Neural progenitor cell (in vitro differentiated cells): ENCODE measurements around the gene PRKCD. TPM values are rescaled to one million over a fixed set of nuclear protein-coding genes. Genes with fewer than 3 reads are reported as not detected.

Experiments
- DNase-seq: peaks from one replicate; pipeline ENCODE4 v3.0.0-alpha.2; 2016; ENCODE audit warnings: low spot score
- H2AFZ ChIP-seq: fragments of 200-600 bp; sonication (generic); replicated peaks from 2 replicates; pipeline ENCODE4 v1.6.1; 2016; ENCODE audit warnings: antibody characterized with exemption
- H3F3A ChIP-seq: fragments of 200-600 bp; sonication (generic); 2 replicates; pipeline ENCODE4 v1.6.1; 2016; ENCODE audit warnings: antibody characterized with exemption, low read depth
- H3K27ac ChIP-seq: fragments of 200-600 bp; sonication (generic); 2 replicates; pipeline ENCODE4 v1.5.1; 2016; ENCODE audit warnings: mild to moderate bottlenecking
- H3K27me3 ChIP-seq: fragments of 200-600 bp; sonication (generic); 2 replicates; pipeline ENCODE4 v1.6.1; 2016; ENCODE audit warnings: mild to moderate bottlenecking, moderate library complexity
- H3K36me3 ChIP-seq: fragments of 200-600 bp; sonication (generic); 2 replicates; pipeline ENCODE4 v1.5.1; 2016
- H3K4me1 ChIP-seq: fragments of 200-600 bp; sonication (generic); 2 replicates; pipeline ENCODE4 v1.6.1; 2016; ENCODE audit warnings: mixed run types
- H3K4me2 ChIP-seq: fragments of 200-600 bp; sonication (generic); 2 replicates; pipeline ENCODE4 v1.6.1; 2016
- H3K4me3 ChIP-seq: fragments of 200-600 bp; sonication (generic); 2 replicates; pipeline ENCODE4 v1.5.1; 2016
- H3K79me2 ChIP-seq: fragments of 200-600 bp; sonication (generic); 2 replicates; pipeline ENCODE4 v1.6.1; 2016; ENCODE audit warnings: low read depth
- H3K9ac ChIP-seq: fragments of 200-600 bp; sonication (generic); 2 replicates; pipeline ENCODE4 v1.6.1; 2016
- H3K9me3 ChIP-seq: fragments of 200-600 bp; sonication (generic); 2 replicates; pipeline ENCODE4 v1.5.1; 2016; ENCODE audit warnings: low read depth
- H4K20me1 ChIP-seq: fragments of 200-600 bp; sonication (generic); 2 replicates; pipeline ENCODE4 v1.6.1; 2016; ENCODE audit warnings: low read depth
- H3K27ac Mint-ChIP-seq: 3 replicates; pipeline ENCODE4 v1.8.0; 2021; ENCODE audit warnings: mixed read lengths
- H3K27me3 Mint-ChIP-seq: 2 replicates; pipeline ENCODE4 v1.8.0; 2022; ENCODE audit warnings: low read depth, mild to moderate bottlenecking, inconsistent platforms, moderate library complexity, mixed read lengths; ENCODE audit not compliant: insufficient read depth
- H3K36me3 Mint-ChIP-seq: 3 replicates; pipeline ENCODE4 v1.8.0; 2021; ENCODE audit warnings: mixed read lengths
- H3K4me1 Mint-ChIP-seq: 3 replicates; pipeline ENCODE4 v1.8.0; 2021; ENCODE audit warnings: mixed read lengths
- H3K4me3 Mint-ChIP-seq: 3 replicates; pipeline ENCODE4 v1.8.0; 2021; ENCODE audit warnings: mild to moderate bottlenecking, moderate library complexity, mixed read lengths
- H3K9me3 Mint-ChIP-seq: 3 replicates; pipeline ENCODE4 v1.8.0; 2020; ENCODE audit warnings: mixed read lengths
- CTCF ChIP-seq: fragments of 200-600 bp; sonication (generic); IDR thresholded peaks from 2 replicates; pipeline ENCODE4 v1.5.1; 2017; ENCODE audit warnings: antibody characterized with exemption, mild to moderate bottlenecking
- EZH2 ChIP-seq: fragments of 200-600 bp; sonication (generic); IDR thresholded peaks from 2 replicates; pipeline ENCODE4 v1.6.1; 2017; ENCODE audit warnings: antibody characterized with exemption, mild to moderate bottlenecking, moderate library complexity
- EZH2phosphoT487 ChIP-seq: fragments of 200-600 bp; sonication (generic); IDR thresholded peaks from 2 replicates; pipeline ENCODE4 v1.6.1; 2017; ENCODE audit warnings: antibody characterized with exemption
- total RNA-seq: library from RNA; depleted of rRNA; stranded (reverse); fragments of >200 nt; gene quantifications from 2 replicates; pipeline ENCODE4 v1.2.3, GENCODE V29; 2015; ENCODE audit warnings: low replicate concordance

The PRKCD gene
- total RNA-seq, 1 donor from 2014 or later, result 8.9 TPM

- peaks cover 6% of the 10 kb centered on the region for H3K4me1 Mint-ChIP-seq
- H3K36me3 ChIP-seq, result no peaks in the 10 kb centered on the region
Observed at GRCh38 chr3:53224536-53224935, 63.5 kb downstream of the PRKCD start.

GRCh38 chr3:53225181-53225580 is 64.2 kb downstream of the PRKCD start:
- Mint-ChIP-seq H3K4me1 (peaks cover 1% of the 10 kb centered on the region), H3K27me3 (peaks cover 9% of the 10 kb centered on the region), H3K36me3 (peaks cover 8% of the 10 kb centered on the region), H3K9me3 (no peaks in the 10 kb centered on the region), H3K27ac (no peak overlapping the region), H3K4me3 (no peak overlapping the region)
- no peak overlapping the region for H3K9ac ChIP-seq
- no peaks in the 10 kb centered on the region for H3K36me3 ChIP-seq
- peaks cover 9% of the 10 kb centered on the region for H3F3A ChIP-seq
- no peaks in the 10 kb centered on the region for H3K27me3 ChIP-seq
- no peak overlapping the region for H3K4me3 ChIP-seq
- no peaks in the 10 kb centered on the region for H3K4me1 ChIP-seq
- no peaks in the 10 kb centered on the region for H3K79me2 ChIP-seq
- no peak overlapping the region for H3K27ac ChIP-seq
- H3K9me3 ChIP-seq, result no peaks in the 10 kb centered on the region
- TF ChIP-seq EZH2, result no peak
- no peak for TF ChIP-seq EZH2phosphoT487
- TF ChIP-seq CTCF, result no peak
- no peaks in the 10 kb centered on the region for H4K20me1 ChIP-seq
- H3K4me2 ChIP-seq, result no peak overlapping the region
- DNase-seq, result no peak
- no peak overlapping the region for H2AFZ ChIP-seq

More at GRCh38 chr3:53224536-53224935, 63.5 kb downstream of the PRKCD start:
- Histone ChIP-seq H3K27me3 (no peaks in the 10 kb centered on the region), H3K4me2 (no peak overlapping the region), H3K4me1 (no peaks in the 10 kb centered on the region), H3K79me2 (no peaks in the 10 kb centered on the region), H3F3A (peaks cover 12% of the 10 kb centered on the region), H3K9me3 (no peaks in the 10 kb centered on the region), H4K20me1 (no peaks in the 10 kb centered on the region), H2AFZ (no peak overlapping the region), H3K27ac (no peak overlapping the region), H3K9ac (no peak overlapping the region), H3K4me3 (no peak overlapping the region)
- H3K9me3 Mint-ChIP-seq, result no peaks in the 10 kb centered on the region
- H3K27ac Mint-ChIP-seq, result no peak overlapping the region
- TF ChIP-seq EZH2phosphoT487 (no peak), EZH2 (no peak), CTCF (no peak)
- DNase-seq, result no peak
- no peak overlapping the region for H3K4me3 Mint-ChIP-seq
- H3K36me3 Mint-ChIP-seq, result peaks cover 8% of the 10 kb centered on the region
- peaks cover 13% of the 10 kb centered on the region for H3K27me3 Mint-ChIP-seq

- Mint-ChIP-seq H3K27me3 (peaks cover 9% of the 10 kb centered on the region), H3K27ac (no peak overlapping the region), H3K4me1 (no peaks in the 10 kb centered on the region), H3K36me3 (peaks cover 11% of the 10 kb centered on the region), H3K4me3 (no peak overlapping the region), H3K9me3 (no peaks in the 10 kb centered on the region)
- H3K4me2 ChIP-seq, result no peak overlapping the region
- H3K4me1 ChIP-seq, result no peaks in the 10 kb centered on the region
- no peaks in the 10 kb centered on the region for H3K79me2 ChIP-seq
- no peaks in the 10 kb centered on the region for H4K20me1 ChIP-seq
- TF ChIP-seq EZH2phosphoT487, result no peak
- no peaks in the 10 kb centered on the region for H3K9me3 ChIP-seq
- no peaks in the 10 kb centered on the region for H3K36me3 ChIP-seq
- H2AFZ ChIP-seq, result no peak overlapping the region
- no peaks in the 10 kb centered on the region for H3K27me3 ChIP-seq
- no peak overlapping the region for H3K9ac ChIP-seq
- DNase-seq, result no peak
- H3F3A ChIP-seq, result peaks cover 9% of the 10 kb centered on the region
- H3K4me3 ChIP-seq, result no peak overlapping the region
- no peak overlapping the region for H3K27ac ChIP-seq
Observed at GRCh38 chr3:53225651-53226050, 64.6 kb downstream of the PRKCD start.

- no peaks in the 10 kb centered on the region for H3K36me3 ChIP-seq
- H3K4me3 ChIP-seq, result no peak overlapping the region
- no peak for DNase-seq
- H4K20me1 ChIP-seq, result no peaks in the 10 kb centered on the region
- H3K36me3 Mint-ChIP-seq, result peaks cover 9% of the 10 kb centered on the region
- H3K27me3 ChIP-seq, result no peaks in the 10 kb centered on the region
- no peaks in the 10 kb centered on the region for H3K9me3 Mint-ChIP-seq
- H3K9me3 ChIP-seq, result no peaks in the 10 kb centered on the region
- no peak for TF ChIP-seq EZH2
- TF ChIP-seq EZH2phosphoT487, result no peak
- no peak for TF ChIP-seq CTCF
- H3K4me1 Mint-ChIP-seq, result no peaks in the 10 kb centered on the region
- H3K4me1 ChIP-seq, result no peaks in the 10 kb centered on the region
- H3K27ac ChIP-seq, result no peak overlapping the region
- no peak overlapping the region for H2AFZ ChIP-seq
- no peak overlapping the region for H3K4me3 Mint-ChIP-seq
- H3K27me3 Mint-ChIP-seq, result peaks cover 9% of the 10 kb centered on the region
- no peak overlapping the region for H3K9ac ChIP-seq
- H3K79me2 ChIP-seq, result no peaks in the 10 kb centered on the region
- H3K4me2 ChIP-seq, result no peak overlapping the region
- H3K27ac Mint-ChIP-seq, result no peak overlapping the region
- peaks cover 9% of the 10 kb centered on the region for H3F3A ChIP-seq
Observed at GRCh38 chr3:53226142-53226840, 65.3 kb downstream of the PRKCD start.
